ENCODE measurements around the gene WDR5. TPM values are rescaled to one million over a fixed set of nuclear protein-coding genes. Genes with fewer than 3 reads are reported as not detected.

WDR5 gene
- total RNA-seq, 1 donor from 2014 or later, result 46.8 TPM

DNA sequence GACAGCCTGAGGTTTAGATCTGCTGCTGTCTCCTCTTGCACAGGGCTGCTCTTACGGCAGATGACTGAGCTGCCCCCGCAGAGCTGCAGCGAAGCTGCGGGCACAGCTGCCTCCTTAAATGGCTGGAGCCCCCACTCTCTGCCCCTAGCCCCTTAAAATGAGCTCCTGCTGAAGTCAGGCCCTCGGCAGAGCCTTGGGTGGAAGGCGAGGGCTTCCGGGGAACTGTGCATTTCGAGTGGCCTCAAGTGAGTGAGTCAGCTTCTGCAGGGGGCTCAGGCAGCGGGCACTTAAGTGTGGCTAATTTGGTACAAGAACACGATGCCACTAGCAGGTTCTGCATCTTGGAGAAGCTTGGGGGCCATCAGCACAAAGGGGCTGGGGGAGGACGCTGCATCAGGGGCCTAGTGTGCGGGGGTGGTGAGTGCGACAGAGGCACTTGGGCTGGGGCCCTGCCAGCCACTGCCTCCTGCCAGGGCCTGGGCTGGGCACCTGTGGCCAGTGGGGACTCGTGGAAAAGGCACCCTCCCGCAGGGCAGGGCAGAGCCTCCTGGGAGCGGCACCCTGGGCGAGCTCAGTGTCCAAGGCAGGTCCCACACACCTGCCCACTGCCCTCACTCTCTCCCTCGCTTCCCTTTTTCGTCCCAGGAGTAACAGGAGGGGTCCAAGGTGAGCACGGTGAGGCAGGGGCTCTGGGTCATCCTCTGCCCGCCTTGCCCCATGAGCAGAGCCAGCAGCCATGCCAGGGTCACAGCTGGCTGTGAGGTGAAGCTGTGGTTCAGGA is 57.3 kb downstream of the WDR5 start:
- DNase-seq (ENCODE audit: low spot score, unreplicated experiment), result no peak
- peaks cover 13% of the 10 kb centered on the region for H3K27me3 Mint-ChIP-seq

DNA sequence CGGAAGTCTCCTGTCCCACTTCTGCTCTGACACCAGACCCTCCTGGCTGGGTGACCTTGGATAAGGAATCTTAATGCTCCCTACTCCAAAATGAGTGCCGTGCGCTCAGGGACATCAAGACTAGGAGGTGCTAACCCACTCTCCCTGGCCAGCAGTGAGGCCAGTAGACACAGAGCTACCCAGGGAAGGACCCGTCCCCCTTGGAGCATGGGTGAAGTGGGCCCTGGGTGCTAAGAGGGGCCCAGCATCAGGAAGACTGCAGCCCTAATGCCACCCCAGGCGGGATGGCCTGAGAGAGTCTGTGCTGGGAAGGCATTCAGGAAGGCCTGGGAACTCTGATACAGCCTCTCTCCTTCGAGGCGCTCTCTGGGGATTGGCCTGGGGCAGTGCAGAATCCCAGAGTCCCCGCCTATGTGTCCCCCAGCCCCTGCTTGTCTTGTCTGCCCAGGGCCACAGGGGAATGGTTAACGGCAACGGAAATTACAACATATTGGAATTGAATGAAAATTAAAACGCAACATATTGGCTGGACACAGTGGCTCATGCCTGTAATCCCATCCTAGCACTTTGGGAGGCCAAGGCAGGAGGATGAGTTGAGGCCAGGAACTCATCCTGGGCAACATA is 58.1 kb downstream of the WDR5 start:
- no peaks in the 10 kb centered on the region for H3K36me3 Mint-ChIP-seq (ENCODE audit: insufficient read depth)
- no peak overlapping the region for H3K27ac Mint-ChIP-seq
- H3K27me3 Mint-ChIP-seq, result peaks cover 11% of the 10 kb centered on the region
- no peak overlapping the region for H3K4me3 Mint-ChIP-seq (ENCODE audit: low read depth)
- H3K4me1 Mint-ChIP-seq (ENCODE audit: low read depth), result peaks cover 4% of the 10 kb centered on the region
- DNase-seq (ENCODE audit: low spot score, unreplicated experiment), result no peak
- H3K9me3 Mint-ChIP-seq (ENCODE audit: low read depth), result no peaks in the 10 kb centered on the region
- TF ChIP-seq, protein P1, sequence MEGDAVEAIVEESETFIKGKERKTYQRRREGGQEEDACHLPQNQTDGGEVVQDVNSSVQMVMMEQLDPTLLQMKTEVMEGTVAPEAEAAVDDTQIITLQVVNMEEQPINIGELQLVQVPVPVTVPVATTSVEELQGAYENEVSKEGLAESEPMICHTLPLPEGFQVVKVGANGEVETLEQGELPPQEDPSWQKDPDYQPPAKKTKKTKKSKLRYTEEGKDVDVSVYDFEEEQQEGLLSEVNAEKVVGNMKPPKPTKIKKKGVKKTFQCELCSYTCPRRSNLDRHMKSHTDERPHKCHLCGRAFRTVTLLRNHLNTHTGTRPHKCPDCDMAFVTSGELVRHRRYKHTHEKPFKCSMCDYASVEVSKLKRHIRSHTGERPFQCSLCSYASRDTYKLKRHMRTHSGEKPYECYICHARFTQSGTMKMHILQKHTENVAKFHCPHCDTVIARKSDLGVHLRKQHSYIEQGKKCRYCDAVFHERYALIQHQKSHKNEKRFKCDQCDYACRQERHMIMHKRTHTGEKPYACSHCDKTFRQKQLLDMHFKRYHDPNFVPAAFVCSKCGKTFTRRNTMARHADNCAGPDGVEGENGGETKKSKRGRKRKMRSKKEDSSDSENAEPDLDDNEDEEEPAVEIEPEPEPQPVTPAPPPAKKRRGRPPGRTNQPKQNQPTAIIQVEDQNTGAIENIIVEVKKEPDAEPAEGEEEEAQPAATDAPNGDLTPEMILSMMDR (IDR thresholded peaks at IDR 0.05; ENCODE audit: unreplicated experiment), result no peak

More for the DNA sequence above, 57.3 kb downstream of the WDR5 start:
- no peak overlapping the region for H3K4me3 Mint-ChIP-seq (ENCODE audit: low read depth)
- H3K27ac Mint-ChIP-seq, result no peak overlapping the region
- TF ChIP-seq, protein P1 (IDR thresholded peaks at IDR 0.05; ENCODE audit: unreplicated experiment), result no peak
- H3K36me3 Mint-ChIP-seq (ENCODE audit: insufficient read depth), result no peaks in the 10 kb centered on the region
- H3K9me3 Mint-ChIP-seq (ENCODE audit: low read depth), result no peaks in the 10 kb centered on the region
- peaks cover 6% of the 10 kb centered on the region for H3K4me1 Mint-ChIP-seq (ENCODE audit: low read depth)

DNA sequence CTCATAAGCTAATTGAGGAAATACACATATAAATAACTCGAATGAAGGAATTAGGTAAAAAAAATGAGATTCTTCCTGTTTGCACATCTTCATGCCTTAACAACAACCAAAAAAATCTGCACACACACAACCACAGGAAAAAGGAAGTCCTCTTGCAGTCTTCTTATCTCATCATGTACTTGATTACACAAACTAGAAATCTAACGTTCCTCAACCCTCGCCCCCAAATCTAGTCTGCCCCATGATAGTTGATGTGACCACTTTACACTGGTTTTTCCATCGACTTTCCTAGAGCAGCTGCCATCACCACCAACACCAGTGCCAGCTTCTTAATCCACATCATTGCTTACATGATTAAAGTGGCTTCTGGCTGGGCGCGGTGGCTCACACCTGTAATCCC is 59.7 kb downstream of the WDR5 start:
- no peak for DNase-seq (ENCODE audit: low spot score, unreplicated experiment)
- H3K27ac Mint-ChIP-seq, result no peak overlapping the region
- no peak overlapping the region for H3K4me3 Mint-ChIP-seq (ENCODE audit: low read depth)
- H3K9me3 Mint-ChIP-seq (ENCODE audit: low read depth), result no peaks in the 10 kb centered on the region
- H3K27me3 Mint-ChIP-seq, result peaks cover 5% of the 10 kb centered on the region
- no peaks in the 10 kb centered on the region for H3K36me3 Mint-ChIP-seq (ENCODE audit: insufficient read depth)
- TF ChIP-seq, protein P1 (IDR thresholded peaks at IDR 0.05; ENCODE audit: unreplicated experiment), result no peak
- no peaks in the 10 kb centered on the region for H3K4me1 Mint-ChIP-seq (ENCODE audit: low read depth)

DNA sequence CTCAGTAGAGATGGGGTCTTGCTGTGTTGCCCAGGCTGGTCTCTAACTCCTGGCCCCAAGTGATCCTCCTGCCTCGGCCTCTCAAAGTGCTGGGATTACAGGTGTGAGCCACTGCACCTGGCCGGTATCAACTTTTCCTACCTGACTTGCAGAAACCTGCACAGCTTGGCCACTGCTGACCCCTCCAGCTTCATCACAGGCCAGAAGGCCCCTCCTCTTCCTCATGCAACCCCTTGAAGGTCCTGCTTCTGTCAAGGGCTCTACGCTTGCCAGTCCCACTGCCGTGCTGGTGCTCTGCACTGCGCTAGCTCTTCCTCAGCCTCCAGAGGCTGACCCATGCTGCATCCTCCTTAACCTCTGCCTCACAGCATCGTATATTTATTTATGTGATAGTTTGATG is 61.0 kb downstream of the WDR5 start:
- peaks cover 2% of the 10 kb centered on the region for H3K27me3 Mint-ChIP-seq
- TF ChIP-seq, protein P1 (IDR thresholded peaks at IDR 0.05; ENCODE audit: unreplicated experiment), result no peak
- DNase-seq (ENCODE audit: low spot score, unreplicated experiment), result no peak
- no peak overlapping the region for H3K27ac Mint-ChIP-seq
- no peak overlapping the region for H3K4me3 Mint-ChIP-seq (ENCODE audit: low read depth)
- no peaks in the 10 kb centered on the region for H3K36me3 Mint-ChIP-seq (ENCODE audit: insufficient read depth)
- H3K4me1 Mint-ChIP-seq (ENCODE audit: low read depth), result no peaks in the 10 kb centered on the region
- H3K9me3 Mint-ChIP-seq (ENCODE audit: low read depth), result peaks cover 6% of the 10 kb centered on the region

DNA sequence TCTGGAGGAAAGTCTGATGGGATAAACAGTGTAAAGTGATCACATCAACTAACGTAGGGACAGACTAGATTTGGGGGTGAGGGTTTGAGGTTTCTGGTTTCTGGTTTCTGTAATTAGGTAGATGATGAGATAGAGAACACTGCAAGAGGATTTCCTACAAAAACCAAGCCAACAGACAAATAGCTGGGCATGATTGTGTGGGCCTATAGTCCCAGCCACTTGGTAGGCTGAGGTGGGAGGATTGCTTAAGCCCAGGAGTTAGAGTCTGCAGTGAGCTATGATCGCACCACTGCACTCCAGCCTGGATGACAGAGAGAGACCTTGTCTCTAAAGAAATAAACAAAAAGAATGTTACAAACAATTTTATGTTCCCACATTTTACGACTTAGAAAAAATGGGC is 62.9 kb downstream of the WDR5 start:
- Mint-ChIP-seq H3K4me3 (ENCODE audit: low read depth) (no peak overlapping the region), H3K4me1 (ENCODE audit: low read depth) (no peaks in the 10 kb centered on the region), H3K27me3 (no peaks in the 10 kb centered on the region), H3K27ac (no peak overlapping the region), H3K9me3 (ENCODE audit: low read depth) (peaks cover 12% of the 10 kb centered on the region), H3K36me3 (ENCODE audit: insufficient read depth) (peaks cover 2% of the 10 kb centered on the region)
- TF ChIP-seq, protein P1 (IDR thresholded peaks at IDR 0.05; ENCODE audit: unreplicated experiment), result no peak
- DNase-seq (ENCODE audit: low spot score, unreplicated experiment), result no peak

Data from progenitor cell of endocrine pancreas (in vitro differentiated cells).